A204.1 (cell line): ENCODE measurements around the gene UBAP1.
"Not testable (repeated sequence)": the region's sequence is repeated elsewhere in the genome, so short reads cannot be mapped to it uniquely, and the experiment has no call there.

Source experiments
- FAIRE-seq: peaks from 2 replicates; lab custom pipeline; 2012; peaks lifted over from hg19 to GRCh38; lab: Jason Lieb, UNC

The UBAP1 gene

DNA sequence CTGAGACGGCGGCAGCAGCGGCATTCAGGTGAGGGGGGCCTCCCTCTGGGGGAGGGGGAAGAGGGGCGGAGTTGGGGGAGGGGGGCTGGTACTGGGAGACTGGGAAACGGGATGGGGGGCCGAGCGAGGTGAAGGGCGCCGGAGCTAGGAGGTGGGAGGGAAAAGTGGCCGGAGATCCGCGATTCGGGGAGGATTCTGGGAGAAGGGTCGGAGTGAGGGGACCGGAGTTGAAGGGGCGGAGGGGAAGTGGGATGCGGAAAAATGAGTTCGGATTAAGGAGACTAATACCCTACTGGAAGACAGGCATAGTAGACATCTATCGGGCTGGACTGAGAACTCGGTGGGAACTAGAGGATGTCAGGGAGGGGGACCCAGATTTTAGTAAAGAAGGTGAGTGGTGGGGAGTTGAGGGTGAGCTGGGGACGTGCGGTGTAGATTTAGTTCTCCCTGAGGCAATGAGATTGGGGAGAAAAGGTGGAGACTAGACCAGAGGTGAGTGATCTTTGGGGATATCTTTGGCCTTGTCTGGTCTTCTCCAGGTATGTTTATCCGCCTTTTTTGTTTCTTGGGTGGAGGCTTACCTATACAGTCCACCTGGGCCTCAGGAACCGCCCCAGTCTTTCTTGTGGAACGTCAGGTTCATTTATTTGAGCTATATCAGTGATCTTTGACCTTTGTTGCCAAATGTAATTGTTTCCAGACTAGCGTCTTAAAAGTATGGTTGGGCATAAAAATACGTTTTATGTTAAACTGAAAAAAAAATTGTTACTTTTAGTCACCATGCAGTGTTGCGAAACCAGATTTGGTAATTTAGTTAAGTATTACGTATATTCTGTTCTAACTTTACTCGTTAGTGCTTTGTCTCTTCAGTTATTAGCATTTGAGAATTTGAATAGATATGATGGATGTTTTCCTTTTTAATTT is 632 bp downstream of the UBAP1 start:
- no peak for FAIRE-seq

DNA sequence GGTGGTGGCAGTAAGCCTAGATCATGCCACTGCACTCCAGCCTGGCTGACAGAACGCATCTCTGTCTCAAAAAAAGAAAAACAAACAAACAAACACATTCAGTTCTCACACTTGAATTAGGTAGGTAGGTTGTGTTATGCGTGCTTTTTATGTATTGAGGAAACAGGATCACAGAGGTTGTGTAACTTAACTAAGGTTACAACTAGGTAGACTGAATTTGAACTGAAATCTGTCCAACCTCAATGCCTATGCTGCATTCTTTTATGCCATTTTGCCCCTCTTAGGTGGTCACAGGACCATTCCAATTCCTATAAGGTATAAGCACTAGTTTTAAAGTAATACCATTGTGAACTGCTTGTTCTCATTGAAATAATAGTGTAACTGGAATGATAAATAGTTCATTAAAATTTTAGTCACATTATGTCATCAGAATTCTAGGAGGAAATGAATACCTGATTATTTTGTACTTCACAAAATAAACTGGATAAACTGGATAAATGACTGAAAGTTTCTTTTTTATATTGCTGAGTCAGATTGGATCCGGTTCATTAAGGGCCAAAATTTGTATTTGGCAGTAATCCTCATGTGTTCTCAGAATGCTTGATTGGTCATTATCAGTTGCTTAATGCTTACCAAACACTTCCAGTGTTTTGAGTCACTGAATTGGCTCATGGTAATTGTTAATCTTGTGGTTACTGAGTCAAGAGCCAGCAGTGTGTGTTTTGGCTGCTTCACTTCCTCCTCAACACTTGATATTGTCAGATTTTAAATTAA is 7.1 kb downstream of the UBAP1 start:
- FAIRE-seq, result no peak

- no peak for FAIRE-seq
Observed at GRCh38 chr9:34187891-34188240, 9.0 kb downstream of the UBAP1 start.

DNA sequence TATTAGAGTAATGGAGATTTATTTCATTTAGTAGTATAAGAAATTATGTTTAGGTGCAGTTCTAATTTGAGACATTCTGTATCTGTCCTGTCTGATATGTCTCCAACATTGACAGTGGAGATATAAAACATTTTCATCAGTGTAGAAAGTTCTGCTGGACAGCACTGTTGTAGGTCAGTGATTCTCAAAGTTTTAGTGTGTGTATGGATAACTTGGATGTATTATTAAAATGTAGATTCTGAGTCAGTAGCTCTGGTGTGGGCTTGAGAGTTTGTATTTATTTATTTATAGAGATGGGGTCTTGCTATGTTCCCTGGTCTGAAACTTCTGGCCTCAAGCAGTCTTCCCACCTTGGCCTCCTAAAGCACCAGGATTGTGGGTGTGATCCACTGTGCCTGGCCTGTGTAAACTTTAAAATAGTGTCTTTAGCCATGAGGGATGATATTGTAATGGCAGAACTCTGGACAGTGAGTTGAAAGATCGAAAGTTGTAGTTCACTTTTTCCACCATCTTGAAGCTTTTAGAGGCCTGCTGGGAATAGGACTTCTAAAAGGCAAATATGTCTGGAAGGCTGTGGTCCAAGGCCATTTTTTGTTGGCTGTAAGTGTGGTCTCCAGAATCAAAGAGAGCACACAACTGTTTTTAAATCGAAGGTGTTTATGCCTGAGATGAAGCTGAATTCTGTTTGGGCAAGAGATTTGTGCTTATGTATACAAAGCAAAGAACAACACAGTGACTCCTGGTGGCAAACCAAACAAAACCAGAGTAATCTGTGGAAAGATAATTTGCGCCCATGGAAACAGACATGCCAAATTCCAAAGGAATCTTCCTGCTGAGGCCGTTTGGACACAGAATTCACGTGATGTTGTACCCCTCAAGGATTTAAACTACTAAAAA is 12.4 kb downstream of the UBAP1 start:
- no peak for FAIRE-seq

- FAIRE-seq, result peak; percentile 9
Observed at GRCh38 chr9:34195143-34195542, 16.3 kb downstream of the UBAP1 start.

GRCh38 chr9:34197286-34197685 is 18.4 kb downstream of the UBAP1 start:
- FAIRE-seq, result not testable (repeated sequence)

GRCh38 chr9:34197756-34198711 is 19.2 kb downstream of the UBAP1 start:
- FAIRE-seq, result no peak

- FAIRE-seq, result no peak
Observed at GRCh38 chr9:34200092-34200491, 21.2 kb downstream of the UBAP1 start.

DNA sequence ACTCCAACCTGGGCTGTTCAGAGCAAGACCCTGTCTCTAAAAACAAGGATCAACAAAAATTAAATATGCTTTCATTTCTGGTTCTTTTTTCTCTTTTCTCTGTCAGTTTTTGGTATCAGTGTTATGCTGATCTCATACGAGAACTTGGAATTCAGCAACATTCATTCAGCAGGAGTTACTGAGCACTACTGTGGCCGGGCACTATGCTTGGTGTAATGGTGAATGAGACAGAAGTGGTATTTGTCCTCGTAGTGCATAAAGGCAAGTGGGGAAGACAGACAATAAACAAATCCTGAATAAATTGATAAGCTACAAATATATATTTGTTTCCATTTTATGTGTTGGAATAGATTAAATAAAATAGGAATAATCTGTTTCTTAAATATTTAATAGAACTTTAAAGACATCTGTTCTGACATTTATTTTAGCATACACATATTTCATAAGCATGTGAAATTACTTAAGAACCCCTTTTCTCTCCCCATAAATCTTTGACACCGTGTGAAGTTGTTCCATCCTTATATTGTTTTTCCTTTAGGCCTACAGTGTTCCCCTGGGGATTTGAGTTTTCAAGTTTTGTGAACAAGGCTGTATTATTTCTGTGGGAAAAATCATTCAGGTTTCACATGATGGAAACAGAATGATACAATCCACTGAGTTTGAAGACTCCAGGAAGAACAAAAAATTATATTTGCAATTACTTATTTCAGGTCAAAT is 24.6 kb downstream of the UBAP1 start:
- no peak for FAIRE-seq

GRCh38 chr9:34203992-34204635 is 25.3 kb downstream of the UBAP1 start:
- FAIRE-seq, result no peak

DNA sequence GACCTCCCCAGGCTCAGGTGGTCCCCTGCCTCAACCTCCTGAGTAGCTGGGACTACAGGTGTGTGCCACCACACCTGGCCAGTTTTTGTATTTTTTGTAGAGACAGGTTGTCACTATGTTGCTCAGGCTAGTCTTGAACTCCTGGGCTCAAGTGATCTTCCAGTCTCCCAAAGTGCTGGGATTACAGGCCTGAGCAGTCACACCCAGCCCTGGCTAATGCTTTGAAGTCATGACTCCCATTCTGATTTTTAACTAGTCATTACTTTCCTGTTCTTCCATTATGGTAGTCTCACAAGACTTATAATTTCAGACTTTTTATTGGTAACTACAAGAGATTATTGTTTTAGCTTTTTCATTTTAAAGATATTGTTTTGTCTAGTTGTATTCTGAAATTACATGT is 26.3 kb downstream of the UBAP1 start:
- FAIRE-seq, result no peak

- no peak for FAIRE-seq
Observed at GRCh38 chr9:34206561-34206960, 27.7 kb downstream of the UBAP1 start.

GRCh38 chr9:34211395-34211794 is 32.6 kb downstream of the UBAP1 start:
- no peak for FAIRE-seq

DNA sequence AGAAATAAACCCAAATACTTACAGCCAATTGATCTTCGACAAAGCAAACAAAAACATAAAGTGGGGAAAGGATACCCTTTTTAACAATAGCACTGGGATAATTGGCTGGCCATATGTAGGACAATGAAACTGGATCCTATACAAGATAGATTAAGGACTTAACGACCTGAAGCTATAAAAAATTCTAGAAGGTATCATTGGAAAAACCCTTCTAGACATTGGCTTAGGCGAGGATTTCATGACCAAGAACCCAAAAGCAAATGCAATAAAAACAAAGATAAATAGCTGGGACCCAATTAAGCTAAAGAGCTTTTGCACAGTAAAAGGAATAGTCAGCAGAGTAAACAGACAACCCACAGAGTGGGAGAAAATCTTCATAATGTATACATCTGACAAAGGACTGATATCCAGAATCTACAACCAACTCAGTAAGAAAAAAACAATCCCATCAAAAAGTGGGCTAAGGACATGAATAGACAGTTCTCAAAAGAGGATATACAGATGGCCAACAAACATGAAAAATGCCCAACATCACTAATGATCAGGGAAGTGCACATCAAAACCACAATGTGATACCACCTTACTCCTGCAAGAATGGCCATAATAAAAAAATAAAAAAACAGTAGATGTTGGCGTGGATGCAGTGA is 35.6 kb downstream of the UBAP1 start:
- not testable (repeated sequence) for FAIRE-seq

DNA sequence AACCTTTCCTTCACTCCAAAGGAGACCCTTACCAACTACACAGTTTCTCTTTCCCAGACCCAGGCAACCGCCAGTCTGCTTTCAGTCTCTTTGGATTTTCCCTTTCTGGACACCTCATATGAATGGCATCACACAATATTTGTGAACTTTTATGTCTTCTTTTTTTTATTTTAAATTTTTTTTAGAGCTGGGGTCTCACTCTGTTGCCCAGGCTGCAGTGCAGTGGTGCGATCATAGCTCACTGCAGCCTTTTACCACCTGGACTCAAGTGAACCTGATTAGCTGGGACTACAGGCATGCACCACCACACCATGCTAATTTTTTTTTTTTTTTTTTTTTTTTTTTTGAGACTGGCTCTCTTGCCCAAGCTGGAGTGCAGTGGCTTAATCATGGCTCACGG is 37.5 kb downstream of the UBAP1 start:
- no peak for FAIRE-seq

DNA sequence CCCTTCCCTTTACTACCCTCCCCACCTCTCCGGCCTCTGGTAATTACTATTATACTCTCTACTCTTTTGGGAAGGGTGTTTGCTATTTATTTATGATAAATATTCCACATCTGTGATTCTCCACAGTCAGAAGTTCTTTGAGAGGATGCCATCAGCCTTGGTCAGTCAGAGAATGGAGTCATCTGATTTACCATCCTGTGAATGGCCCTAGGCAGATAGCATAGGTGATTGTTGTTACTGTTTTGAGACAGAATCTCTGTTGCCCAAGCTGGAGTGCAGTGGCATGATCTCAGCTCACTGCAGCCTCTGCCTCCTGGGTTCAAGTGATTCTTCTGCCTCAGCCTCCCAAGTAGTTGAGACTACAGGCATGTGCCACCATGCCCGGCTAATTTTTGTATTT is 38.2 kb downstream of the UBAP1 start:
- not testable (repeated sequence) for FAIRE-seq

- FAIRE-seq, result no peak
Observed at GRCh38 chr9:34218446-34218845, 39.6 kb downstream of the UBAP1 start.

GRCh38 chr9:34219421-34219820 is 40.6 kb downstream of the UBAP1 start:
- FAIRE-seq, result no peak

- FAIRE-seq, result no peak
Observed at GRCh38 chr9:34220218-34220617, 41.4 kb downstream of the UBAP1 start.

DNA sequence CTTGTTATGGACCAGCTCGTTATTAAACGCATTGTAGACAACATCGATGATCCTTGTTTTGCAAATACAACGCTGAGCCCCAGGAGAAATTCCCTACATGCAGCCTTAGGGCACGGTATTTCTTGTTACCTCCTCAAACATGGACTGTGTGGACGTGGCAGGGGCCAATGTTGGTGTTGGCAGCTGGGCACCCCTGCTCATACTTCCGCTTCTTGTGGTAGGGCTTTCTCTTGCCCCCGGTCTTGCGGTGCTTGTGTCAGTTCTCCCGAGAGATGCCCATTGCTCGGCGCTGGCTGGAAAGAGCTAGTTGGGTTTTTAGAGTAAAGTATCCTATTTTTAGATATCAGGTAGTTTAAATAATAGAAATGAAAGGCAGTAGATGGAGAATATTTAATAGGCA is 45.5 kb downstream of the UBAP1 start:
- FAIRE-seq, result no peak
